ENCODE results near the gene TFCP2.

TFCP2 gene

DNA sequence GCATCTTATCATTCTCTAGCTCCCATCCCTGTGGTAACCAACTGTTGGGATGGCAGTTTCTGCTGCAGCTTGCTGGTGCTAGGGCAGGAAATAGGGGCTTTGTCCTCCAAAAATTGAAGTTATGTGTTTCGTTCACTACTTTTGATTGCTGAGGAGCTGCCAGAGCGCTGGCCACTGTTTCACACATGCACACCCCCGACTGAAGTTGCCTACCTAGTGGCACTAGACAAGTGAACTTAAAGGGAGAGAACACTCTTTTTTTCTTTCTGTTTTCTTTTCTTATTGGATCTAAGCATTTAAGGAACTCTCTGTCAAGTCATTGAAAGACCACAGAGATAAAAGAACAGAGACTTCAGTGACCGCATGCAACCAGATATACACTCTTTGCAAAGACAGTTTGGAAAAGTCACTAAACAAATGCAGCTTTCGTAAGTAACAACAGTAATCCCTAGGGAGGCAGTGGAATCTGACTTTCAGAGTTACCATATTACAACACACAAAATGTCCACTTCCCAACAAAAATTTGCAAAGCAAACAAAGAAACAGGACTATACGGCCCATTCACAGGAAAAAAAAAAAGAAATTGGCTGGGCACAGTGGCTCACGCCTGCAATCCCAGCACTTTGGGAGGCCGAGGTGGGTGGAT, 12.0 kb downstream of the TFCP2 start:
- TF ChIP-seq, protein P1, sequence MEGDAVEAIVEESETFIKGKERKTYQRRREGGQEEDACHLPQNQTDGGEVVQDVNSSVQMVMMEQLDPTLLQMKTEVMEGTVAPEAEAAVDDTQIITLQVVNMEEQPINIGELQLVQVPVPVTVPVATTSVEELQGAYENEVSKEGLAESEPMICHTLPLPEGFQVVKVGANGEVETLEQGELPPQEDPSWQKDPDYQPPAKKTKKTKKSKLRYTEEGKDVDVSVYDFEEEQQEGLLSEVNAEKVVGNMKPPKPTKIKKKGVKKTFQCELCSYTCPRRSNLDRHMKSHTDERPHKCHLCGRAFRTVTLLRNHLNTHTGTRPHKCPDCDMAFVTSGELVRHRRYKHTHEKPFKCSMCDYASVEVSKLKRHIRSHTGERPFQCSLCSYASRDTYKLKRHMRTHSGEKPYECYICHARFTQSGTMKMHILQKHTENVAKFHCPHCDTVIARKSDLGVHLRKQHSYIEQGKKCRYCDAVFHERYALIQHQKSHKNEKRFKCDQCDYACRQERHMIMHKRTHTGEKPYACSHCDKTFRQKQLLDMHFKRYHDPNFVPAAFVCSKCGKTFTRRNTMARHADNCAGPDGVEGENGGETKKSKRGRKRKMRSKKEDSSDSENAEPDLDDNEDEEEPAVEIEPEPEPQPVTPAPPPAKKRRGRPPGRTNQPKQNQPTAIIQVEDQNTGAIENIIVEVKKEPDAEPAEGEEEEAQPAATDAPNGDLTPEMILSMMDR (IDR thresholded peaks at IDR 0.05) = no peak
- Histone ChIP-seq H3K27ac (no peak overlapping the region), H3K4me3 (no peak overlapping the region)
- DNase-seq (ENCODE audit: low spot score) = no peak

DNA sequence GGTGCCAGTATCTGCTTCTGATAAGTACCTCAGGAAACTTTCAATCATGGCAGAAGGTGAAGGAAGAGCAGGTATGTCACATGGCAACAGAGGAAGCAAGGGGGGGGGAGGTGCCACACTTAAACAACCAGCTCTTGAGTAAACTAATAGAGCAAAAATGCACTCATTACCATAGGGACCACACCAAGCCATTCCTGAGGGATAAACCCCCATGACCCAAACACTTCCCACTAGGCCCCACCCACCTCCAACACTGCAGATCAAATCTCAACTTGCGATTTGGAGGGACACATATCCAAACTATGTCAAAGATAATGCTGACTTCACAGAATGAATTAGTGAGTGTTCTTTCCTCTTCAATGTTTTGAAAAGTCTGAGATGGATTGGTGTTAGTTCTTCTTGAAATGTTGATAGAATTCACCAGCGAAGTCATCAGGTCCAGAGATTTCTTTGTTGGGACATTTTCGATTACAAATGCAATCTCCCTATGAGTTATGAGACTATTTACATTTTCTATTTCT, 16.6 kb downstream of the TFCP2 start:
- TF ChIP-seq, protein P1 (IDR thresholded peaks at IDR 0.05) = no peak
- Histone ChIP-seq H3K4me3 (no peak overlapping the region), H3K27ac (no peak overlapping the region)
- no peak for DNase-seq (ENCODE audit: low spot score)

GRCh38 chr12:51152953-51153352, 20.0 kb downstream of the TFCP2 start:
- H3K4me3 ChIP-seq = no peak overlapping the region
- H3K27ac ChIP-seq = no peak overlapping the region
- TF ChIP-seq, protein P1 (IDR thresholded peaks at IDR 0.05) = no peak
- DNase-seq (ENCODE audit: low spot score) = no peak

DNA sequence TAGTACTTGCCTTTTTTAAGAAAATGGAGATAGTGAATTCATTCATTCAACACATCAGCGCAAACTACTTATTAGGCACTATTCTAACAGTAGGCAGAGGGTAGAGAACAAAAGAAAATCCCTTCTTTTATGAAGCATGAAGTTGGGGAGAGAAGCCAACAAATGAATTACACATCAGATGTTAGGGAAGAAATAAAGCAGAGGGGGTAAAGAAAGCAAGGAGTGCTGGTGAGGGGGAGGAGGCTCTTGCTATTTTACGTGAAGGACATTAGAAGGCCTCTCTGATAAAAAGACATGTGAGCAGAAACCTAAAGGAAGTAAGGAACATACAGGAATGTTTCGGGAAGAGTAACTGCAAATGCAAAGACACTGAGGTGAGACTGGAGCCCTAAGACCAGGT, 22.2 kb downstream of the TFCP2 start:
- H3K4me3 ChIP-seq = no peak overlapping the region
- H3K27ac ChIP-seq = no peak overlapping the region
- TF ChIP-seq, protein P1 (IDR thresholded peaks at IDR 0.05) = no peak
- DNase-seq (ENCODE audit: low spot score) = no peak

DNA sequence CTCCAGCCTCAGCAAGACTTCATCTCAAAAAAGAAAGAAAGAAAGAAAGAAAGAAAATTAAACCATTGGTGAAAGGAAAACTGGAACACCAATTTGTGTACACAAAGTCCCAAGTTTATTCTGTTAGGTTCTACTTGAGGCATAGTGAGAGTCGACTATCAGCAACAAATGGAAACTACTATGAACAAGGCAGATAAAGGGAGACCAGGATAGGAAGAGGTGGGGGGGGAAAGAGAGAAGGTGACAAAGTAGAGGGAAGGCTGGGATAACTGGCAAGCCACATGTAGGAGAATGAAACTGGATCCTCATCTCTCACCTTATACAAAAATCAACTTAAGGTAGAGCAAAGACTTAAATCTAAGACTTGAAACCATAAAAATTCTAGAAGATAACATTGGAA, 25.6 kb downstream of the TFCP2 start:
- H3K27ac ChIP-seq = no peak overlapping the region
- TF ChIP-seq, protein P1 (IDR thresholded peaks at IDR 0.05) = no peak
- DNase-seq (ENCODE audit: low spot score) = no peak
- no peak overlapping the region for H3K4me3 ChIP-seq

GRCh38 chr12:51139292-51139844, 33.6 kb downstream of the TFCP2 start:
- TF ChIP-seq, protein P1 (IDR thresholded peaks at IDR 0.05) = no peak
- Histone ChIP-seq H3K27ac (no peak overlapping the region), H3K4me3 (no peak overlapping the region)
- no peak for DNase-seq (ENCODE audit: low spot score)

- no peak overlapping the region for H3K4me3 ChIP-seq
- H3K27ac ChIP-seq = no peak overlapping the region
- no peak for DNase-seq (ENCODE audit: low spot score)
- TF ChIP-seq, protein P1 (IDR thresholded peaks at IDR 0.05) = no peak
Observed at GRCh38 chr12:51132693-51133092, 40.2 kb downstream of the TFCP2 start.
